ENCODE results near the gene NPM1.

DNA sequence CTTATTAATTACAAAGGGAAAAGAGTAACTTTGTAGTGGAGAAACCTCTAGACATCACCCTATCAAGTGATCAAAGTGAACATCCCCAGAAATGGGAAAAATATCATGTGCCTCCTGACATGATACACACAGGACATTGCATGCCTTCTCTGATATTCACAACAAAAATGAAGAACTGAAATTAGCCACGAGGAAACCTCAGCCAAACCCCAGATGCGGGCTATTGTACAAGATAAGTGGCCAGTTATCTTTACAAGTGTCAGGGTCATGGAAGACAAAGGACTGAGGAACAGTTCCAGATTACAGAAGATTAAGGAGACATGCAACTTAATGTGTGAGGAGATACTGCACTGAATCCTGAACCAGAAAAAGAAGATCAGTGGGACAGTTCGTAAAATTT lies 23.8 kb upstream of the NPM1 start:
- no peak for TF ChIP-seq TARDBP (IDR thresholded peaks at IDR 0.05)
- TF ChIP-seq SUZ12 (IDR thresholded peaks at IDR 0.05), result no peak
